SU-DHL-6 (cell line): ENCODE measurements around the gene CENPX.

Experiments
- CTCF ChIP-seq: fragments of 200-600 bp; sonication (generic); IDR thresholded peaks from one replicate; pipeline ENCODE4 v1.5.1; 2017; ENCODE audit warnings: antibody characterized with exemption, mild to moderate bottlenecking, low read length, moderate library complexity; ENCODE audit not compliant: insufficient read depth, poor library complexity, severe bottlenecking
- EZH2phosphoT487 ChIP-seq: fragments of 200-600 bp; sonication (generic), shearing (Covaris generic); conservative IDR thresholded peaks from 2 replicates; pipeline ENCODE4 v1.6.1; 2018; ENCODE audit warnings: mild to moderate bottlenecking, antibody characterized with exemption, low read length, moderate library complexity, mixed read lengths

GRCh38 chr17:81993729-81994592 lies 28.7 kb downstream of the CENPX start:
- TF ChIP-seq CTCF = no peak
- no peak for TF ChIP-seq EZH2phosphoT487
